H9 (cell line): Measurements from ENCODE around the gene KATNB1. TPM values are rescaled to one million over a fixed set of nuclear protein-coding genes. Genes with fewer than 3 reads are reported as not detected.

Experiments
- DNase-seq: peaks from one replicate; pipeline ENCODE4 v3.0.0-alpha.2; 2017
- H2AFZ ChIP-seq: one replicate; pipeline ENCODE4 v1.6.1; 2013; ENCODE audit warnings: mild to moderate bottlenecking, low read length, control low read depth, moderate library complexity
- H2AK5ac ChIP-seq: 2 replicates; pipeline ENCODE4 v1.6.1; 2013; ENCODE audit warnings: low read length, control low read depth, mixed read lengths; ENCODE audit not compliant: insufficient read length
- H2BK120ac ChIP-seq: one replicate; pipeline ENCODE4 v1.6.1; 2013; ENCODE audit warnings: low read depth, mild to moderate bottlenecking, low read length, control low read depth, inconsistent platforms; ENCODE audit not compliant: poor library complexity, severe bottlenecking
- H2BK12ac ChIP-seq: 2 replicates; pipeline ENCODE4 v1.6.1; 2013; ENCODE audit warnings: low read length, control low read depth, mixed read lengths, low read depth; ENCODE audit not compliant: insufficient read length
- H2BK15ac ChIP-seq: 2 replicates; pipeline ENCODE4 v1.6.1; 2013; ENCODE audit warnings: low read depth, low read length, control low read depth
- H2BK20ac ChIP-seq: one replicate; pipeline ENCODE4 v1.6.1; 2013; ENCODE audit warnings: low read depth, mild to moderate bottlenecking, low read length, control low read depth, inconsistent platforms; ENCODE audit not compliant: poor library complexity, severe bottlenecking
- H2BK5ac ChIP-seq: 2 replicates; pipeline ENCODE4 v1.6.1; 2013; ENCODE audit warnings: low read length, control low read depth, mixed read lengths; ENCODE audit not compliant: insufficient read length
- H3K14ac ChIP-seq: 2 replicates; pipeline ENCODE4 v1.6.1; 2013; ENCODE audit warnings: low read length, control low read depth; ENCODE audit not compliant: insufficient read depth
- H3K18ac ChIP-seq: 2 replicates; pipeline ENCODE4 v1.6.1; 2013; ENCODE audit warnings: low read depth, mild to moderate bottlenecking, mixed read lengths, low read length, control low read depth; ENCODE audit not compliant: insufficient read length
- H3K23ac ChIP-seq: 2 replicates; pipeline ENCODE4 v1.6.1; 2013; ENCODE audit warnings: low read length, control low read depth, mixed read lengths, low read depth; ENCODE audit not compliant: insufficient read length
- H3K23me2 ChIP-seq: 2 replicates; pipeline ENCODE4 v1.6.1; 2013; ENCODE audit warnings: low read depth, mild to moderate bottlenecking, mixed read lengths, low read length, control low read depth; ENCODE audit not compliant: insufficient read length, poor library complexity, severe bottlenecking
- H3K27ac ChIP-seq: 2 replicates; pipeline ENCODE4 v1.5.1; 2013; ENCODE audit warnings: low read length, control low read depth, mixed read lengths, low read depth; ENCODE audit not compliant: insufficient read length
- H3K27me3 ChIP-seq: 2 replicates; pipeline ENCODE4 v1.6.1; 2013; ENCODE audit warnings: low read length, control low read depth, inconsistent platforms; ENCODE audit not compliant: insufficient read depth
- H3K4ac ChIP-seq: 2 replicates; pipeline ENCODE4 v1.6.1; 2013; ENCODE audit warnings: low read depth, mild to moderate bottlenecking, control low read depth, inconsistent platforms, low read length, moderate library complexity
- H3K4me1 ChIP-seq: 2 replicates; pipeline ENCODE4 v1.6.1; 2013; ENCODE audit warnings: low read length, control low read depth, inconsistent platforms; ENCODE audit not compliant: insufficient read depth
- H3K4me2 ChIP-seq: 2 replicates; pipeline ENCODE4 v1.6.1; 2013; ENCODE audit warnings: low read length, control low read depth, mixed read lengths; ENCODE audit not compliant: insufficient read length, insufficient read depth
- H3K56ac ChIP-seq: 2 replicates; pipeline ENCODE4 v1.6.1; 2013; ENCODE audit warnings: low read depth, mild to moderate bottlenecking, mixed read lengths, low read length, control low read depth; ENCODE audit not compliant: insufficient read length
- H3K79me1 ChIP-seq: 2 replicates; pipeline ENCODE4 v1.6.1; 2013; ENCODE audit warnings: low read depth, mild to moderate bottlenecking, moderate library complexity, low read length, control low read depth, inconsistent platforms; ENCODE audit not compliant: insufficient read depth, poor library complexity, severe bottlenecking
- H3K79me2 ChIP-seq: 2 replicates; pipeline ENCODE4 v1.6.1; 2013; ENCODE audit warnings: low read length, control low read depth, inconsistent platforms; ENCODE audit not compliant: insufficient read depth
- H3K9ac ChIP-seq: 2 replicates; pipeline ENCODE4 v1.6.1; 2013; ENCODE audit warnings: low read length, control low read depth, mixed read lengths; ENCODE audit not compliant: insufficient read length; ENCODE audit errors: extremely low read depth
- H3K9me3 ChIP-seq: one replicate; pipeline ENCODE4 v1.6.1; 2013; ENCODE audit warnings: low read depth, low read length, inconsistent platforms; ENCODE audit not compliant: control insufficient read depth
- H3T11ph ChIP-seq: one replicate; pipeline ENCODE4 v1.6.1; 2013; ENCODE audit warnings: mild to moderate bottlenecking, low read length, control low read depth, inconsistent platforms
- H4K20me1 ChIP-seq: one replicate; pipeline ENCODE4 v1.6.1; 2013; ENCODE audit not compliant: control insufficient read depth, insufficient read length, insufficient read depth
- H4K5ac ChIP-seq: 2 replicates; pipeline ENCODE4 v1.6.1; 2013; ENCODE audit warnings: low read depth, mild to moderate bottlenecking, mixed read lengths, low read length, control low read depth; ENCODE audit not compliant: insufficient read length
- H4K8ac ChIP-seq: replicated peaks from 2 replicates; pipeline ENCODE4 v1.6.1; 2013; ENCODE audit warnings: low read length, control low read depth, mixed read lengths, low read depth; ENCODE audit not compliant: insufficient read length
- H4K91ac ChIP-seq: 2 replicates; pipeline ENCODE4 v1.6.1; 2013; ENCODE audit warnings: low read depth, mild to moderate bottlenecking, moderate library complexity, mixed read lengths, low read length, control low read depth; ENCODE audit not compliant: insufficient read length
- H3K27ac Mint-ChIP-seq, 3 experiments: 2 replicates in 2 of 3; 3 replicates in 1 of 3; pipeline ENCODE4 v1.8.0; 2020 to 2021; ENCODE audit warnings: mixed read lengths in 3 of 3, mild to moderate bottlenecking in 1 of 3, moderate library complexity in 1 of 3
- H3K27me3 Mint-ChIP-seq: 2 replicates; pipeline ENCODE4 v1.8.0; 2021; ENCODE audit warnings: low read depth, mild to moderate bottlenecking, moderate library complexity, mixed read lengths
- H3K36me3 Mint-ChIP-seq, 3 experiments: 2 replicates in 2 of 3; 3 replicates in 1 of 3; pipeline ENCODE4 v1.8.0; 2020 to 2021; ENCODE audit warnings: low read depth in 3 of 3, mixed read lengths in 3 of 3; ENCODE audit not compliant: insufficient read depth in 1 of 3
- H3K4me1 Mint-ChIP-seq, 2 experiments: 2 replicates each; pipeline ENCODE4 v1.8.0; 2020; ENCODE audit warnings: mixed read lengths in 2 of 2
- H3K4me3 Mint-ChIP-seq, 2 experiments: 2 replicates in 1 of 2; 3 replicates in 1 of 2; pipeline ENCODE4 v1.8.0; 2020 to 2021; ENCODE audit warnings: mild to moderate bottlenecking in 2 of 2, mixed read lengths in 2 of 2, moderate library complexity in 1 of 2
- H3K9me3 Mint-ChIP-seq, 2 experiments: 2 replicates in 1 of 2; 3 replicates in 1 of 2; pipeline ENCODE4 v1.8.0; 2020; ENCODE audit warnings: mild to moderate bottlenecking in 2 of 2, mixed read lengths in 2 of 2, moderate library complexity in 1 of 2
- CTCF ChIP-seq: fragments of 200-600 bp; sonication (generic); conservative IDR thresholded peaks from 3 replicates; pipeline ENCODE4 v1.8.0; 2021; ENCODE audit warnings: antibody characterized with exemption, mild to moderate bottlenecking
- WGBS: extraction: QIAGEN DNeasy Blood & Tissue Kit; methylation state at CpG from one replicate; pipeline ENCODE4 v1.1.7; 2013; ENCODE audit warnings: missing lambda C conversion rate, low lambda C conversion rate, mixed read lengths; ENCODE audit not compliant: insufficient read length; ENCODE audit errors: extremely low coverage; 5-methylcytosine and 5-hydroxymethylcytosine counted together
- total RNA-seq: library from RNA; stranded (reverse); gene quantifications from 2 replicates; pipeline ENCODE4 v1.2.1, GENCODE V29; 2021

Gene KATNB1
- total RNA-seq, 1 experiment from 2014 or later = 29.9 TPM

- Histone ChIP-seq H3K23me2 (peaks cover 8% of the 10 kb centered on the region), H3K4me2 (no peak overlapping the region), H3K56ac (no peak overlapping the region), H3K14ac (no peak overlapping the region; the same call in 1 of the 2 replicates), H3K27me3 (no peaks in the 10 kb centered on the region), H2BK5ac (no peak overlapping the region), H3K9me3 (no peaks in the 10 kb centered on the region), H4K91ac (no peak overlapping the region), H3K23ac (no peak overlapping the region), H3T11ph (no peak overlapping the region), H3K27ac (no peak overlapping the region), H4K20me1 (no peaks in the 10 kb centered on the region), H2AFZ (no peak overlapping the region), H2AK5ac (no peak overlapping the region), H2BK15ac (no peak overlapping the region), H3K18ac (no peak overlapping the region), H2BK20ac (no peak overlapping the region), H3K79me2 (no peaks in the 10 kb centered on the region), H3K79me1 (no peaks in the 10 kb centered on the region), H4K5ac (no peak overlapping the region), H4K8ac (no peak overlapping the region), H3K4ac (no peak overlapping the region), H2BK12ac (no peak overlapping the region), H3K4me1 (no peaks in the 10 kb centered on the region), H2BK120ac (no peak overlapping the region), H3K9ac (no peak overlapping the region)
- peaks cover 0 to 5% (median 0%) of the 10 kb centered on the region in 3 experiments; a peak in 2 of 7 replicates for H3K36me3 Mint-ChIP-seq
- H3K4me3 Mint-ChIP-seq = no peak overlapping the region
- TF ChIP-seq CTCF = no peak
- H3K27ac Mint-ChIP-seq = no peak overlapping the region
- no peak for DNase-seq
- H3K27me3 Mint-ChIP-seq = peaks cover 5% of the 10 kb centered on the region
- H3K4me1 Mint-ChIP-seq = peaks cover 1 to 13% of the 10 kb centered on the region in 2 experiments; a peak in 3 of 4 replicates
- no CpG with 5 or more reads among the region's 13 CpGs for WGBS
- peaks cover 0 to 3% of the 10 kb centered on the region in 2 experiments; a peak in 3 of 5 replicates for H3K9me3 Mint-ChIP-seq
These were observed 4.5 kb upstream of the KATNB1 start for GRCh38 chr16:57730771-57731730.
